OCI-LY7 (cell line): Measurements from ENCODE around the gene VRTN. TPM values are rescaled to one million over a fixed set of nuclear protein-coding genes. Genes with fewer than 3 reads are reported as not detected.

Experiments used
- BruUV-seq: library from RNA; stranded (reverse); fragments of 400-500 nt; replicated peaks from 2 replicates; lab custom pipeline; 2021; lab: Mats Ljungman, UMichigan
- CTCF ChIA-PET: fragments of 300-600 bp; sonication (Branson Sonifier 250); formaldehyde crosslinking; loops from one replicate; lab custom pipeline; 2022; ENCODE audit warnings: antibody characterized with exemption; ENCODE audit not compliant: unreplicated experiment; lab: Charles Lee
- POLR2A ChIA-PET: fragments of 300-600 bp; sonication (Branson Sonifier 250); formaldehyde crosslinking; loops from one replicate; lab custom pipeline; 2022; ENCODE audit warnings: antibody characterized with exemption; lab: Charles Lee
- DNase-seq: peaks from one replicate; pipeline ENCODE4 v3.0.0-alpha.2; 2015; ENCODE audit warnings: low spot score
- H2AFZ ChIP-seq: fragments of 200-600 bp; sonication (generic), shearing (Covaris generic); 2 replicates; pipeline ENCODE4 v1.6.1; 2014; ENCODE audit warnings: mild to moderate bottlenecking, antibody characterized with exemption, low read length, moderate library complexity
- H3K27ac ChIP-seq: fragments of 200-600 bp; sonication (generic); 2 replicates; pipeline ENCODE4 v1.5.1; 2014; ENCODE audit warnings: mixed run types, low read depth, mild to moderate bottlenecking, moderate library complexity, low read length, inconsistent platforms; ENCODE audit not compliant: poor library complexity, severe bottlenecking
- H3K36me3 ChIP-seq: fragments of 200-600 bp; sonication (generic); 2 replicates; pipeline ENCODE4 v1.6.1; 2014; ENCODE audit warnings: mild to moderate bottlenecking, antibody characterized with exemption, low read length, moderate library complexity, mixed read lengths; ENCODE audit not compliant: insufficient read depth
- H3K4me1 ChIP-seq: fragments of 200-600 bp; sonication (generic); 2 replicates; pipeline ENCODE4 v1.5.1; 2014; ENCODE audit warnings: mild to moderate bottlenecking, low read length; ENCODE audit not compliant: insufficient read depth, poor library complexity, severe bottlenecking
- H3K4me2 ChIP-seq: fragments of 200-600 bp; sonication (generic); 2 replicates; pipeline ENCODE4 v1.6.1; 2014; ENCODE audit warnings: mild to moderate bottlenecking, low read length
- H3K4me3 ChIP-seq: fragments of 200-600 bp; sonication (generic); 2 replicates; pipeline ENCODE4 v1.5.1; 2014; ENCODE audit warnings: mild to moderate bottlenecking, low read depth, low read length; ENCODE audit not compliant: poor library complexity, severe bottlenecking
- H3K79me2 ChIP-seq: fragments of 200-600 bp; sonication (generic); 2 replicates; pipeline ENCODE4 v1.6.1; 2016; ENCODE audit warnings: low read depth, mild to moderate bottlenecking, low read length, moderate library complexity, mixed read lengths; ENCODE audit not compliant: insufficient read depth
- H3K9me2 ChIP-seq: fragments of 200-600 bp; sonication (generic); 2 replicates; pipeline ENCODE4 v1.6.1; 2016; ENCODE audit warnings: mild to moderate bottlenecking, low read length, mixed read lengths; ENCODE audit not compliant: insufficient read depth
- H3K9me3 ChIP-seq: fragments of 200-600 bp; sonication (generic); 2 replicates; pipeline ENCODE4 v1.6.1; 2014; ENCODE audit warnings: mild to moderate bottlenecking, mixed run types, low read length, mixed read lengths
- H4K20me1 ChIP-seq: fragments of 200-600 bp; sonication (generic); 2 replicates; pipeline ENCODE4 v1.6.1; 2014; ENCODE audit warnings: mild to moderate bottlenecking, antibody characterized with exemption, low read length, moderate library complexity, mixed read lengths; ENCODE audit not compliant: insufficient read depth
- EZH2phosphoT487 ChIP-seq: fragments of 200-600 bp; sonication (generic); IDR thresholded peaks from 2 replicates; pipeline ENCODE4 v1.6.1; 2018; ENCODE audit warnings: low read depth, borderline replicate concordance, mild to moderate bottlenecking, mixed run types, antibody characterized with exemption, low read length, moderate library complexity, mixed read lengths
- intact Hi-C: fragments of 100-400 bp; cut with micrococcal nuclease; formaldehyde crosslinking; loops from one replicate; pipeline ENCODE4 v1.10.0; 2022; ENCODE audit not compliant: unreplicated experiment
- total RNA-seq, 2 experiments: library from RNA; depleted of rRNA in 1 of 2; stranded (reverse); fragments of >200 nt in 1 of 2; shearing (Covaris generic) in 1 of 2; gene quantifications; 2 replicates each; pipeline ENCODE4 v1.2.3, GENCODE V29; 2014 to 2022
- TF ChIP-seq, protein P1 (sequence below): fragments of 200-600 bp; sonication (generic); conservative IDR thresholded peaks from 2 replicates; pipeline ENCODE4 v1.5.1; 2014; ENCODE audit warnings: mild to moderate bottlenecking, antibody characterized with exemption, low read length, moderate library complexity, mixed read lengths

VRTN gene
- total RNA-seq, 2 experiments from 2014 or later, result not detected

DNA sequence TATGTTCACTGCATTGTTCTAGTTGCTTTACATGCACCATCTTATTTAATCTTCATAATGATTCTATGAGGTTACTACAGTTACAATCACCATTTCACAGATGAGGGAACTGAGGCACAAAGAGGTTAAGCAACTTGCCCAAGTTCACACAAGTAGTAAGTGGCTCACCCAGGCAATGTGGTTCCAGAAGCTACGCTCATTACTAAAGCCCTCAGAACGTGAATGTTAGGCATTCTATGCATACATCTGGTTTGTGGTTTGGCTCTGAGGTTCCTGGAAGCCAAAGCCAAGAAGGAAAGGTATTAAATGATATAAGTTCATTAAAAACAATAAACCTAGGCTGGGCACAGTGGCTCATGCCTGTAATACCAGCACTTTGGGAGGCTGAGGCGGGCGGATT, 14.4 kb upstream of the VRTN start:
- intact Hi-C loops, result no loop called here
- Histone ChIP-seq H2AFZ (no peak overlapping the region), H3K27ac (no peak overlapping the region), H3K4me3 (no peak overlapping the region), H3K9me2 (no peaks in the 10 kb centered on the region), H3K36me3 (no peaks in the 10 kb centered on the region), H3K79me2 (no peaks in the 10 kb centered on the region), H3K4me1 (no peaks in the 10 kb centered on the region), H3K4me2 (no peak overlapping the region), H4K20me1 (no peaks in the 10 kb centered on the region), H3K9me3 (no peaks in the 10 kb centered on the region)
- no TSS peak for BruUV-seq
- POLR2A ChIA-PET, result no interaction called here
- CTCF ChIA-PET, result no interaction called here
- no peak for DNase-seq
- TF ChIP-seq, protein P1, sequence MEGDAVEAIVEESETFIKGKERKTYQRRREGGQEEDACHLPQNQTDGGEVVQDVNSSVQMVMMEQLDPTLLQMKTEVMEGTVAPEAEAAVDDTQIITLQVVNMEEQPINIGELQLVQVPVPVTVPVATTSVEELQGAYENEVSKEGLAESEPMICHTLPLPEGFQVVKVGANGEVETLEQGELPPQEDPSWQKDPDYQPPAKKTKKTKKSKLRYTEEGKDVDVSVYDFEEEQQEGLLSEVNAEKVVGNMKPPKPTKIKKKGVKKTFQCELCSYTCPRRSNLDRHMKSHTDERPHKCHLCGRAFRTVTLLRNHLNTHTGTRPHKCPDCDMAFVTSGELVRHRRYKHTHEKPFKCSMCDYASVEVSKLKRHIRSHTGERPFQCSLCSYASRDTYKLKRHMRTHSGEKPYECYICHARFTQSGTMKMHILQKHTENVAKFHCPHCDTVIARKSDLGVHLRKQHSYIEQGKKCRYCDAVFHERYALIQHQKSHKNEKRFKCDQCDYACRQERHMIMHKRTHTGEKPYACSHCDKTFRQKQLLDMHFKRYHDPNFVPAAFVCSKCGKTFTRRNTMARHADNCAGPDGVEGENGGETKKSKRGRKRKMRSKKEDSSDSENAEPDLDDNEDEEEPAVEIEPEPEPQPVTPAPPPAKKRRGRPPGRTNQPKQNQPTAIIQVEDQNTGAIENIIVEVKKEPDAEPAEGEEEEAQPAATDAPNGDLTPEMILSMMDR, result no peak
- no peak for TF ChIP-seq EZH2phosphoT487

DNA sequence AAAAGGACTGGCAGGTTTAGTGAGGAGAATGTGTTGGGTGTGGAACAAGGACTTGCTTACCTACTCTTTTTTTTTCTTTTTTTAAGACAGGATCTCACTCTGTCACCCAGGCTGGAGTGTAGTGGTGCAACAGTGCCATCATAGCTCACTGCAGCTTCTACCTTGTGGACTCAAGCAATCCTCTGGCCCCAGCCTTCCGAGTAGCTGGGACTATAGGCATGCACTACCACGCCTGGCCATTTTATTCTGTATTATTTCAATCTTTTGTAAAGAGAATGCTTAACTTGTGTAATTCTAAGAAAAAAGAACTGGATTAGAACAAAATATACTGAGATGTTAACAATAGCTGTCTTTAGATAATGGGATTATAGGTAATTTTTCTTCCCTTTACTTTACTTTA, 1.9 kb upstream of the VRTN start:
- Histone ChIP-seq H3K27ac (no peak overlapping the region), H3K4me2 (no peak overlapping the region), H3K4me1 (no peaks in the 10 kb centered on the region), H4K20me1 (no peaks in the 10 kb centered on the region), H3K9me3 (no peaks in the 10 kb centered on the region), H3K79me2 (no peaks in the 10 kb centered on the region), H3K36me3 (no peaks in the 10 kb centered on the region), H3K4me3 (no peak overlapping the region), H3K9me2 (no peaks in the 10 kb centered on the region), H2AFZ (no peak overlapping the region)
- TF ChIP-seq, protein P1, result no peak
- TF ChIP-seq EZH2phosphoT487, result no peak
- CTCF ChIA-PET, result no interaction called here
- BruUV-seq, result no TSS peak
- POLR2A ChIA-PET, result interaction anchor here (0.6 to 0.9 kb wide), 5 partner anchors 15 to 312 kb away, joined by 3 to 4 read pairs (median 3); no protein-coding TSS in a partner anchor
- intact Hi-C loops, result loop anchor here (10.0 kb wide), 1 partner anchor 488 kb away; no protein-coding TSS in a partner anchor
- DNase-seq, result no peak

DNA sequence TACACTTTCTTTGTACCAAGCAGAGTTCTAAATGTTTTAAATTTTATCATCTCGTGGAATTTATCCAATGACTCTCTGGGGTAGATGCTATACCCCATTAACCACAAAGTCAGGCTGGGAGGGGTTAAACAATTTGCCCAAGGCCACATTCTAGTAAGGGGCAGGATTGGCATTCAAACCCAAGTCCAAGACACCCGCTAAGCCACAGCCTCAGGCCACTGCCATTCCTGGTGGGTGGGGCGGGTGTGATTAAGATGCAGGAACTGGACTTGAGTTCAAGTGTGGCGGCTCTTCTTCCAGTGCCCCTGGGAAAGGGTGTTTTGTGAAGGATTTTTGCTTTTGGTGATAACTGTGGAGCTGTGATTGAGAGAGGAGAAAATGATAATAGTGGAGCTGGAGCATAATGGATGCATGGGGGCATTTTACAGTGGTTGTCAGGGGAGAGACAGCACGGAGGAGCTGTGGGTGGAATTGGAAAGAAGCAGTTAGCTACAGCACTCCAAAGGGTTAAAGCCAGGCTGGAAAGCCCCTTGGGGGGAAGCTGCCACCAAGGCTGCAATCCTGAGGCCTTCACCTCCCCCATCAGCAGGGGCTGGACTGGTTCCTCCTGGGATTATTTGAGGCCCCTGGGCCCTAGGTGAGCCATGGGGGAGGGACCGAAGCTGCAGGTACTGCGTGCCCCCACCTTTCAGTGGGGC, 1.0 kb upstream of the VRTN start:
- Histone ChIP-seq H3K36me3 (no peaks in the 10 kb centered on the region), H4K20me1 (no peaks in the 10 kb centered on the region), H3K79me2 (no peaks in the 10 kb centered on the region), H3K9me2 (no peaks in the 10 kb centered on the region), H3K4me3 (no peak overlapping the region), H3K27ac (no peak overlapping the region), H3K4me1 (no peaks in the 10 kb centered on the region), H2AFZ (no peak overlapping the region), H3K4me2 (no peak overlapping the region), H3K9me3 (no peaks in the 10 kb centered on the region)
- intact Hi-C loops, result loop anchor here (10.0 kb wide), 1 partner anchor 488 kb away; no protein-coding TSS in a partner anchor
- no peak for DNase-seq
- no peak for TF ChIP-seq EZH2phosphoT487
- TF ChIP-seq, protein P1, result no peak
- no TSS peak for BruUV-seq
- ChIA-PET POLR2A (interaction anchor here (0.6 to 0.9 kb wide), 3 partner anchors 16 to 312 kb away, joined by 3 to 4 read pairs (median 3); no protein-coding TSS in a partner anchor), CTCF (interaction anchor here (0.6 kb wide), 1 partner anchor 10 kb away, joined by 3 read pairs; no protein-coding TSS in a partner anchor)
